PFSK-1 (cell line): ENCODE data around the gene FARP2.

Source experiments
- FOXP2 ChIP-seq: optimal IDR thresholded peaks from 2 replicates; pipeline ENCODE3; 2011; ENCODE audit warnings: borderline replicate concordance, control low read depth, inconsistent platforms; ENCODE audit not compliant: insufficient read depth; ENCODE audit errors: extremely low read length, extremely low read depth
- POLR2AphosphoS5 ChIP-seq: IDR thresholded peaks from 2 replicates; pipeline ENCODE4 v1.6.1; 2012; ENCODE audit warnings: low read depth, mild to moderate bottlenecking, control low read depth, low read length, moderate library complexity
- SIN3A ChIP-seq: IDR thresholded peaks from 2 replicates; pipeline ENCODE4 v1.6.1; 2012; ENCODE audit warnings: mild to moderate bottlenecking, low read length, moderate library complexity, borderline replicate concordance; ENCODE audit not compliant: insufficient read depth
- TAF1 ChIP-seq: IDR thresholded peaks from 2 replicates; pipeline ENCODE4 v1.6.1; 2012; ENCODE audit warnings: low read length, control low read depth, borderline replicate concordance; ENCODE audit not compliant: insufficient read depth
- TF ChIP-seq, protein P1 (sequence below), 2 experiments: IDR thresholded peaks; 2 replicates each; pipeline versions ENCODE4 v1.6.1 to v1.8.0; 2011 to 2012; ENCODE audit warnings: low read depth in 2 of 2, low read length in 2 of 2, control low read depth in 1 of 2, inconsistent platforms in 1 of 2, mild to moderate bottlenecking in 1 of 2, moderate library complexity in 1 of 2; ENCODE audit not compliant: insufficient read depth in 1 of 2

The FARP2 gene

DNA sequence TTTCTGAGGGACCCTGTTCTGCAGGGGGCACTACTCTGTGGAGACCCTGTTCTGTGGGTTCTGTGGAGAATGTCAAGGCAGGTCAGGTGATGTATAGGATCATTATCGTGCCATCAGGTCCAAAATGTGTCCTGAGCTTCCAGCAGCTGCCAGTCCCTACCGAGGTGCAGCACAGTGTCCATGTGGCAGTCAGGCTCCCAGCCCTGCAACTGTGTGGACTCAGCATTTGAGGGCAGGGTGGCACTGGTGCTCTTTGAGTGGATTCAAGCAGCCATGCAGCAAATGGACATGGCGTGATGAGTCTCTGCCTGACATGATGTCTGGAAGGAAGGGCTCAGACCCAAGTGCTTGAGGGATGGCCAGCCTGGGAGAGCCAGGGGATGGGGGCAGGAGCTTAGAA, 117.3 kb downstream of the FARP2 start:
- TF ChIP-seq POLR2AphosphoS5: no peak
- no peak for TF ChIP-seq TAF1
- TF ChIP-seq SIN3A: no peak
- TF ChIP-seq, protein P1, sequence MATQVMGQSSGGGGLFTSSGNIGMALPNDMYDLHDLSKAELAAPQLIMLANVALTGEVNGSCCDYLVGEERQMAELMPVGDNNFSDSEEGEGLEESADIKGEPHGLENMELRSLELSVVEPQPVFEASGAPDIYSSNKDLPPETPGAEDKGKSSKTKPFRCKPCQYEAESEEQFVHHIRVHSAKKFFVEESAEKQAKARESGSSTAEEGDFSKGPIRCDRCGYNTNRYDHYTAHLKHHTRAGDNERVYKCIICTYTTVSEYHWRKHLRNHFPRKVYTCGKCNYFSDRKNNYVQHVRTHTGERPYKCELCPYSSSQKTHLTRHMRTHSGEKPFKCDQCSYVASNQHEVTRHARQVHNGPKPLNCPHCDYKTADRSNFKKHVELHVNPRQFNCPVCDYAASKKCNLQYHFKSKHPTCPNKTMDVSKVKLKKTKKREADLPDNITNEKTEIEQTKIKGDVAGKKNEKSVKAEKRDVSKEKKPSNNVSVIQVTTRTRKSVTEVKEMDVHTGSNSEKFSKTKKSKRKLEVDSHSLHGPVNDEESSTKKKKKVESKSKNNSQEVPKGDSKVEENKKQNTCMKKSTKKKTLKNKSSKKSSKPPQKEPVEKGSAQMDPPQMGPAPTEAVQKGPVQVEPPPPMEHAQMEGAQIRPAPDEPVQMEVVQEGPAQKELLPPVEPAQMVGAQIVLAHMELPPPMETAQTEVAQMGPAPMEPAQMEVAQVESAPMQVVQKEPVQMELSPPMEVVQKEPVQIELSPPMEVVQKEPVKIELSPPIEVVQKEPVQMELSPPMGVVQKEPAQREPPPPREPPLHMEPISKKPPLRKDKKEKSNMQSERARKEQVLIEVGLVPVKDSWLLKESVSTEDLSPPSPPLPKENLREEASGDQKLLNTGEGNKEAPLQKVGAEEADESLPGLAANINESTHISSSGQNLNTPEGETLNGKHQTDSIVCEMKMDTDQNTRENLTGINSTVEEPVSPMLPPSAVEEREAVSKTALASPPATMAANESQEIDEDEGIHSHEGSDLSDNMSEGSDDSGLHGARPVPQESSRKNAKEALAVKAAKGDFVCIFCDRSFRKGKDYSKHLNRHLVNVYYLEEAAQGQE (IDR thresholded peaks at IDR 0.05; ENCODE audit: insufficient read depth in 1 of 2, low read depth in 2 of 2, low read length in 2 of 2): no peak
- TF ChIP-seq FOXP2: no peak

DNA sequence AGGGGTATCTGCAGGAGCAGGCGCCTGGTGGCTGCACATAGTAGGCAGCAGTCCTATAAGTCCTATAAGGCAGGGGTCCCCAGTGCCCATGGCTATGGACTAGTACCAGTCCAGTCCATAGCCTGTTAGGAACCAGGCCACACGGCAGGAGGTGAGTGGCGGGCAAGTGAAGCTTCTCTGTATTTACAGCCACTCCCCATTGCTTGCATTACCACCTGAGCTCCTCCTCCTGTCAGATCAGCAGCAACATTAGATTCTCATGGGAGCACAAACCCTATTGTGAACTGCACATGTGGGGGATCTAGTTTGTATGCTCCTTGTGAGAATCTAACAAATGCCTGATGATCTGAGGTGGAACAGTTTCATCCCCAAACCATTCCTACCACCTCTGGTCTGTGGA, 119.2 kb downstream of the FARP2 start:
- TF ChIP-seq FOXP2: no peak
- TF ChIP-seq POLR2AphosphoS5: no peak
- TF ChIP-seq TAF1: no peak
- no peak for TF ChIP-seq SIN3A
- TF ChIP-seq, protein P1 (IDR thresholded peaks at IDR 0.05; ENCODE audit: insufficient read depth in 1 of 2, low read depth in 2 of 2, low read length in 2 of 2): no peak

DNA sequence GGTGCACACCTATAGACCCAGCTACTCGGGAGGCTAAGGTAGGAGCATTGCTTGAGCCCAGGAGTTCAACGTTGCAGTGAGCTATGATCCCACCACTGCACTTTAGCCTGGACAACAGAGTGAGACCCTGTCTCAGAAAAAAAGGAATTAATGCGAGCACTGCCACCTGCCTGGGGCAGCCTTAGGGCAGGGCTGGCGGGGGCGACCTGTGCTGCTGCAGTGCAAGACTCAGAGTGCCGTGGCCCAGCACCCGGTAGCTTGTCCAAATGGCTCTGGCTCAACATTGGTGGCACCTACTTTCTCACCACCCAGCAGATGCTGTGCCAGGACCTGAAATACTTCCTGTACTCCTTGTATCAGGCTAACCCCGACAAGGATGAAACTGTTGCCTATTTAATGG, 122.1 kb downstream of the FARP2 start:
- TF ChIP-seq, protein P1 (IDR thresholded peaks at IDR 0.05; ENCODE audit: insufficient read depth in 1 of 2, low read depth in 2 of 2, low read length in 2 of 2): no peak
- no peak for TF ChIP-seq SIN3A
- TF ChIP-seq POLR2AphosphoS5: no peak
- no peak for TF ChIP-seq TAF1
- no peak for TF ChIP-seq FOXP2

DNA sequence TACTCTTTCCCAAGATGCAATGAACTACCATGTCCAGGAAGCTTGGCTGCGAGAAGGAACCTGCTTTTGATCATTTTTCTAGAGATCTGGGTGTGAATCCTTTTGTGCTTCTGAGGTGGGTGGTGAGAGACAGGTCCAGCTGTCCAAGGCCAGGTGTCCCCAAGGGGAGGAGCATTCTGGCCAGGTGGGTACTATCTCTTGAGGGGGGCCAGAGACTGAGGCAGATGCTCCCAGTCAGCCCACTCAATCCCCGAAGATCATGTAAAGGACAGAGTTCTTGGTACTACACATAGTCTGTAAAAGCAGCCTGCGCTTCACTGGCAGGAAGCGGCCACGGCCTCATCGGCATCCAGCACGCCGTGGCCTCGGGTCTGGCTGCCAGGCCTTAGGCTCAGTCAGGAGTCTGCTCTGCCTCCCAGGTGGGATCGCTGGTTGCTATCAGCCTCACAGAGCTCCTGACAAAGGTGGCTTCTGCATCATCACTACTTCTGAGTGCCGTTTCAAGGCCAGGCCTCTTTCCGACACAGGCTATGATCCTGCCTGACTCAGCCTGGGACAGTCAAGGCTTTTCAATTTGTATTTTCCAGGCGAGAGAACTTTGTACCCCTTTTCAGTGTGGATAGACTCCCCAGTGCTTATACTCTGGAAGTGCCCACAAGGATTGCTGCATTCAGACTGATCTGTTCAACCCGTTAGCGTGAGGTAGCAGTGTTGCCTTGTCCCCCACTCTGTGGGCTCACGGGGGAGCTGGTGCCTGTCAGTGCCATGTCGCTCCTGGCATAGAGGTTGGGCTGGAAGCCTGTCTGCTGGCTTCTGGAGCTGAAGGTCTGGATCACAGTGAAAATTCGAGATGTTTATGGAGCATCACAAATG, 123.2 kb downstream of the FARP2 start:
- TF ChIP-seq TAF1: no peak
- no peak for TF ChIP-seq SIN3A
- TF ChIP-seq POLR2AphosphoS5: no peak
- TF ChIP-seq, protein P1 (IDR thresholded peaks at IDR 0.05; ENCODE audit: insufficient read depth in 1 of 2, low read depth in 2 of 2, low read length in 2 of 2): no peak
- TF ChIP-seq FOXP2: no peak

DNA sequence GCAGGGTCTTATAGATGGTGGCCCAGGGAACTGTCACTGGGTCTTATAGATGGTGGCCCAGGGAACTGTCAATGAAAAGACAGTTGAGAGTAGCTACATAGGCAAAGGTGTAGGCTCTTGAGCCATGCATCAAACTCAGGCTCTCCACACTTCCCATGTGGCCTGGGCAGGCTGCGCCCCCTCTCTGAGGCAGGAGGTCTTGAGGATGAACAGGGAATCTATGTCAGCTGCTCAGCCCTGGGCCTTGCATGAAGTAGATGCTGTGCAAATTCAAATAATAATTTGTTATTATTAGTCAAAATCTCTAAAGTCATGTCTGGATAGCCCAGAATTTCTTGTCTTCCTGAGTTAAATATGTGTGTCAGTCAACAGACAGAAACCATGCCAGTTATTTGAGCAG, 125.6 kb downstream of the FARP2 start:
- TF ChIP-seq POLR2AphosphoS5 (no peak), FOXP2 (no peak), SIN3A (no peak), TAF1 (no peak)
- TF ChIP-seq, protein P1 (IDR thresholded peaks at IDR 0.05; ENCODE audit: insufficient read depth in 1 of 2, low read depth in 2 of 2, low read length in 2 of 2): no peak
